Fibroblast of pulmonary artery (primary cell): Measurements from ENCODE around the gene PPM1D.
"Not testable (repeated sequence)": the region's sequence is repeated elsewhere in the genome, so short reads cannot be mapped to it uniquely, and the experiment has no call there.

Experiments used
- DNase-seq: peaks from one replicate; pipeline ENCODE4 v3.0.0-alpha.2; 2010; ENCODE audit warnings: low read depth
- H3K4me3 ChIP-seq: replicated peaks from 2 replicates; pipeline ENCODE4 v1.5.1; 2011; ENCODE audit warnings: low read depth, mild to moderate bottlenecking, control low read depth, low read length, moderate library complexity
- TF ChIP-seq, protein P1 (sequence below): IDR thresholded peaks from 2 replicates; pipeline ENCODE4 v1.5.1; 2011; ENCODE audit warnings: mild to moderate bottlenecking, control low read depth, low read length, inconsistent platforms; ENCODE audit errors: missing control alignments

PPM1D gene

DNA sequence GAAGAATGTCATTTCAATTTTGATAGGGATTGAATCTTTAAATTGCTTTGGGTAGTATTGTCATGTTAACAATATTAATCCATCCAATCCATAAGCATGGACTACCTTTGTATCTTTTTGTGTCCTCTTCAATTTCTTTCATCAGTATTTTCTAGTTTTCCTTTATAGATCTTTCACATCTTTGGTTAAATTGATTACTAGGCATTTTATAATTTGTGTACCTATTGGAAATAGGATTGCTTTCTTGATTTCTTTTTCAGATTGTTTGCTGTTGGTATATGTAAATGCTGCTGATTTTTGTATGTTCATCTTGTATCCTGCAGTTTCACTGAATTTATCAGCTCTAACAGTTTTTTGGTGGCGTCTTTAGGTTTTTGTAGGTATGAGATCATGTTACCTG is 53.6 kb downstream of the PPM1D start:
- DNase-seq: no peak
- TF ChIP-seq, protein P1, sequence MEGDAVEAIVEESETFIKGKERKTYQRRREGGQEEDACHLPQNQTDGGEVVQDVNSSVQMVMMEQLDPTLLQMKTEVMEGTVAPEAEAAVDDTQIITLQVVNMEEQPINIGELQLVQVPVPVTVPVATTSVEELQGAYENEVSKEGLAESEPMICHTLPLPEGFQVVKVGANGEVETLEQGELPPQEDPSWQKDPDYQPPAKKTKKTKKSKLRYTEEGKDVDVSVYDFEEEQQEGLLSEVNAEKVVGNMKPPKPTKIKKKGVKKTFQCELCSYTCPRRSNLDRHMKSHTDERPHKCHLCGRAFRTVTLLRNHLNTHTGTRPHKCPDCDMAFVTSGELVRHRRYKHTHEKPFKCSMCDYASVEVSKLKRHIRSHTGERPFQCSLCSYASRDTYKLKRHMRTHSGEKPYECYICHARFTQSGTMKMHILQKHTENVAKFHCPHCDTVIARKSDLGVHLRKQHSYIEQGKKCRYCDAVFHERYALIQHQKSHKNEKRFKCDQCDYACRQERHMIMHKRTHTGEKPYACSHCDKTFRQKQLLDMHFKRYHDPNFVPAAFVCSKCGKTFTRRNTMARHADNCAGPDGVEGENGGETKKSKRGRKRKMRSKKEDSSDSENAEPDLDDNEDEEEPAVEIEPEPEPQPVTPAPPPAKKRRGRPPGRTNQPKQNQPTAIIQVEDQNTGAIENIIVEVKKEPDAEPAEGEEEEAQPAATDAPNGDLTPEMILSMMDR: no peak
- no peak overlapping the region for H3K4me3 ChIP-seq

DNA sequence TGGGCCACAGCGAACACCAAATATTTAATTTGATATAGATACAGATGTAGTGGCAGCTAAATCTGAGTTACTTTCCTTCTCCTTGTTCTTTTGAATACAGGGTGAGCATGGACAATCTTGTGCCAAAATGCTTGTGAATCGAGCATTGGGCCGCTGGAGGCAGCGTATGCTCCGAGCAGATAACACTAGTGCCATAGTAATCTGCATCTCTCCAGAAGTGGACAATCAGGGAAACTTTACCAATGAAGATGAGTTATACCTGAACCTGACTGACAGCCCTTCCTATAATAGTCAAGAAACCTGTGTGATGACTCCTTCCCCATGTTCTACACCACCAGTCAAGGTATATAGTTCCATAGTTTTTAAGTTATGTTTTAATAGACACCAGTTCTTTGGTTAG is 56.5 kb downstream of the PPM1D start:
- no peak for DNase-seq
- TF ChIP-seq, protein P1: no peak
- H3K4me3 ChIP-seq: no peak overlapping the region

DNA sequence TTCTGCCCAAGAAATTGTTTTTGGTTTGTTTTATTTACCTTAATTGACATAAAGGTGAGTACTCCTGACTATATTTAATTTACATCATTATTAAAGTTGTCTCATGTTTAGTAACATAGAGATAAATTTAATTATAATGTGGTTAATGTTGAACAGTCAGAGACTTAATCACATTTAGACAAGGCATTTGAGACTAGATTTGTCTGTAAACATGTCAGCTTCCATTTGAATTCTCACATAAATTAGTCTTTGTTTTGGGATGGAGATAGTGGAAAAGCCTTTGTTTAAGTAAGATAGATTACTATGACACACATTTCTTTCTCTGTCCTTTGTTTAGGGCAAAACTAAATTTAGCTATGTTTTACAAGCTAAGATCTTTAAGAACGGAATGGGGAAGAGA is 59.2 kb downstream of the PPM1D start:
- TF ChIP-seq, protein P1: no peak
- no peak for DNase-seq
- H3K4me3 ChIP-seq: no peak overlapping the region

DNA sequence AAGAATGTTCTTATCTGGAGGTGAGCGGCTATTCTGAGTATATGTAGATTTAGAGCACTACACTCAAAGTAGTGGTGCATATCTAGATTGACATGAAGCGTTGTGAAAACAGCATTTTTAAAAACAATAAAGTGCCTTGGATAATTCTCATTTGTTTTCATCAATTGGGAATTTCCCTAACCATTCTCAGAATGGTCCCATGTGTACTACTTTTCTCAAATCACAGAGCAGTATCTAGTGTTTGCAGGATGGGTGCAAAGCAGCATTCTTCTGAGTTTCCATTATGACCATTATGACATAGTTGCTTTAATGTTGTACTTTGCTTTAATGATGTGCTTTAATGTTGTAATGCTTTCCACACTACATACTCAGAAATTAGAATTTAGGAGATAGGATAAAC is 61.5 kb downstream of the PPM1D start:
- no peak for DNase-seq
- no peak overlapping the region for H3K4me3 ChIP-seq
- TF ChIP-seq, protein P1: no peak

DNA sequence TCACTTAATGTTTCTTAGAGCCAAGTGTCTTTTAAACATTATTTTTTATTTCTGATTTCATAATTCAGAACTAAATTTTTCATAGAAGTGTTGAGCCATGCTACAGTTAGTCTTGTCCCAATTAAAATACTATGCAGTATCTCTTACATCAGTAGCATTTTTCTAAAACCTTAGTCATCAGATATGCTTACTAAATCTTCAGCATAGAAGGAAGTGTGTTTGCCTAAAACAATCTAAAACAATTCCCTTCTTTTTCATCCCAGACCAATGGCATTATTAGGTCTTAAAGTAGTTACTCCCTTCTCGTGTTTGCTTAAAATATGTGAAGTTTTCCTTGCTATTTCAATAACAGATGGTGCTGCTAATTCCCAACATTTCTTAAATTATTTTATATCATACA is 64.0 kb downstream of the PPM1D start:
- TF ChIP-seq, protein P1: no peak
- DNase-seq: peak; percentile 21
- no peak overlapping the region for H3K4me3 ChIP-seq

DNA sequence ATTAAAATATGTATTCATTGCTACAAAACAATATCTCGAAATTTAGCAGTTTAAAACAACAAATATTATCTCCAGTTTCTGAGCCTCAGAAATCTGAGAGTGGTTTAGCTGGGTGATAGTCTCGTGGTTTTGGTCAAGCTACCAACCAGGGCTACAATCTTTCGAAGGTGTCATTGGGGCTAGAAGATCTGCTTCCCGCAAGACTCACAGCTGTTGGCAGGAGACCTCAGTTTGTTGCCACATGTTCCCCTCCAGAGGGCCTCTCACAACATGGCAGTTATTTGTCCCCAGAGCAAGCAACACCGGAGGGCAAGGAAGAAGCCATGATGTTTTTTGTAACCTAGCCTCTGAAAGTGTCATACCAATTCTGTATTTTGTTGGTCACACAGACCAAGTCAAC is 65.6 kb downstream of the PPM1D start:
- TF ChIP-seq, protein P1: no peak
- no peak overlapping the region for H3K4me3 ChIP-seq
- DNase-seq: no peak

DNA sequence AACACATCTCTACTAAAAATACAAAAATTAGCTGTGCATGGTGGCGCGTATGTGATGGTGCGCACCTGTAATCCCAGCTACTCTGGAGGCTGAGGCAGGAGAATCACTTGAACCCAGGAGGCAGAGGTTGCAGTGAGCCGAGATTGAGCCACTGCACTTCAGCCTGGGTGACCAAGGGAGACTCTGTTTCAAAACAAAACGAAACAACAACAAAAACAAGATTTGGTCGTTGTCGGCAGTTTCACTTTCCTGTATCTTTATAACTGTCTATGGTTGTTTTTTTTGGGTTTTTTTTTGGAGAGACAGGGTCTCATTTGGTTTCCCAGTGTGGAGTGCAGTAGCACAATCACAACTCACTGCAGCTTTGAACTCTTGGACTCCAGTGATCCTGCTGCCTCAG is 68.7 kb downstream of the PPM1D start:
- H3K4me3 ChIP-seq: not testable (repeated sequence)

DNA sequence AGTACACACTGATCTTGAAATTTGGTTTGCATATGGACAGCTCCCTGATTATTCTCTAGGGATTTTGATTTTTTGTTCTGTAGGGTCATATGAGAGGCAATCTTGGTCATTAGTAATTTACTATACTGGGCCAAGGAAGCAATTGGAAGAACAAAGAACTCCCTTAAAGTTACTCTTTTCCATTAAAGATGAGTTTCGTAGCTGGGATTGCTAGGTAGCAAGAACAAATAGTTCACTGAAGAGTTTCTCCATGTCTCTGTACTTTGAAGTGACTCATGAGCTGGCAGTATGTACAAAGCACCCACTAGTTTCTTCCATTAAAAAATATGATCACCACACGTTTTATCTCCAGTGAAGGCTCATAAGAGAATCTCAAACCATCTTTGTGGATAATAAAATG is 71.5 kb downstream of the PPM1D start:
- no peak overlapping the region for H3K4me3 ChIP-seq
- DNase-seq: no peak
- TF ChIP-seq, protein P1: no peak

More for the DNA sequence above, 68.7 kb downstream of the PPM1D start:
- not testable (repeated sequence) for DNase-seq

DNA sequence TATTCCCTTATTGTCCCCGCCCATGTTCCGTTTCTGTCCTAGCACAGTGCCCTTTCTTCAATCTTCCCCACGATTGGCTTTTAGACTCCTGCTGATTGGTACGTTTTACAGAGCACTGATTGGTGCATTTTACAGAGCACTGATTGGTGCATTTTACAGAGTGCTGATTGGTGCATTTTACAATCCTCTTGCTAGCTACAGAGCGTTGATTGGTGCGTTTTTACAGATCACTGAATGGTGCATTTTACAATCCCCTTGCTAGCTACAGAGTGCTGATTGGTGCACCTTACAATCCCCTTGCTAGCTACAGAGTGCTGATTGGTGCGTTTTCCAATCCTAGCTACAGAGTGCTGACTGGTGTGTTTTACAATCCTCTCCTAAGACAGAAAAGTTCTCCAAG is 74.6 kb downstream of the PPM1D start:
- not testable (repeated sequence) for DNase-seq, H3K4me3 ChIP-seq
